ENCODE measurements around the gene BHLHE23.
"Not testable (repeated sequence)": the region's sequence is repeated elsewhere in the genome, so short reads cannot be mapped to it uniquely, and the experiment has no call there.

BHLHE23 gene

DNA sequence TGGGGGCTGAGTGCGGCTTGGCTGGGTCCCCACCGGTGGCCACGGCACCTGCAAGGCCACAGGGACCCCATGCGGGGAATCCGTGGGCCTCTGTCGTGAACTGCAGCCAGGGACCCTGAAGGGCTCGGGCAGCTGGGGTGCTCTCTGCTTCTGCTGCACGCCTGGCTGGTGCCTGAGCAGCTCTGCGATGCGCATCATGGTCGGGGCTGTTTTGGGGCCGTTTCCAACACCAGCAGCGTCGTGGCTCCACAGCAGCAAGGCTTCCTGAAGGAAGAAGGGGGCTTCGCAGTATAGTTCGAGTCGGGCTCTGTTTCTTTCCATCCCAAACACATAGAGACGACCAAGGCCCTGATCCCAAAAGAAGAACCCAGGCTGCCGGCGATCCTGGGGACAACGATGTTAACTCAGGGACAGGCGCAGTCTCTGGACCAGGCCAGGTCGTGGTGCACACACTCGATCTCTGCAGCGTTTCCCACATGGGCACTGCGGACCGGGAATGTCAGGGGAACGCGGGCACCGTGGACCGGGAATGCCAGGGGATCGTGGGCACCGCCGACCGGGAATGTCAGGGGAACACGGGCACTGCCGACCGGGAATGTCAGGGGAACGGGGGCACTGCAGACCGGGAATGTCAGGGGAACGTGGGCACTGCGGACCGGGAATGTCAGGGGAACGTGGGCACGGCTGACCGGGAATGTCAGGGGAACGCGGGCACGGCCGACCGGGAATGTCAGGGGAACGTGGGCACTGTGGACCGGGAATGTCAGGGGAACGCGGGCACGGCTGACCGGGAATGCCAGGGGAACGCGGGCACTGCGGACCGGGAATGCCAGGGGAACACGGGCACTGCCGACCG is 36.8 kb upstream of the BHLHE23 start:
- DNase-seq (ENCODE audit: low read depth) = no peak
- no peak for TF ChIP-seq CTCF (conservative IDR thresholded peaks at IDR 0.05; ENCODE audit: low read depth, low read length)
- H3K4me3 ChIP-seq (ENCODE audit: low read length) = no peak overlapping the region

- H3K4me3 ChIP-seq (ENCODE audit: low read length) = no peak overlapping the region
- TF ChIP-seq CTCF (conservative IDR thresholded peaks at IDR 0.05; ENCODE audit: low read depth, low read length) = no peak
- no peak for DNase-seq (ENCODE audit: low read depth)
These were observed 35.8 kb upstream of the BHLHE23 start for GRCh38 chr20:63042448-63043071.

DNA sequence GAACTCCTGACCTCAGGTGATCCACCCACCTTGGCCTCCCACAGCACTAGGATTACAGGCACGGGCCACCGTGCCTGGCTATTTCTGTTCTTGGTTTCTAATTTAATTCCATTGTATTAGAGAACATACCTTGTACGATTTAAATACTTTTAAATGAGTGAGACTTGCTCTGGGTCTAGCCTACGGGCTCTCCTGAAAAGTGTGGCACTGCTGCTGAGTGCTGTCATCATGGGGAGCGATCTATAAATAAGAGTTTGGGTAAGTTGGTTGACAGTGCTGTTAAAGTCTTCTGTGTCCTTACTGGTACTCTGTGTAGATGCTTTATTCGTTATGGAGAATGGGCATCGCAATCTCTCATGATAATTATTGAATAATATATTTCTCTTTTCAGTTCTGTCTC is 35.0 kb upstream of the BHLHE23 start:
- no peak for DNase-seq (ENCODE audit: low read depth)
- H3K4me3 ChIP-seq (ENCODE audit: low read length) = no peak overlapping the region
- no peak for TF ChIP-seq CTCF (conservative IDR thresholded peaks at IDR 0.05; ENCODE audit: low read depth, low read length)

GRCh38 chr20:63037669-63038268 is 31.0 kb upstream of the BHLHE23 start:
- H3K4me3 ChIP-seq (ENCODE audit: low read length) = no peak overlapping the region
- TF ChIP-seq CTCF (conservative IDR thresholded peaks at IDR 0.05; ENCODE audit: low read depth, low read length) = no peak
- no peak for DNase-seq (ENCODE audit: low read depth)

DNA sequence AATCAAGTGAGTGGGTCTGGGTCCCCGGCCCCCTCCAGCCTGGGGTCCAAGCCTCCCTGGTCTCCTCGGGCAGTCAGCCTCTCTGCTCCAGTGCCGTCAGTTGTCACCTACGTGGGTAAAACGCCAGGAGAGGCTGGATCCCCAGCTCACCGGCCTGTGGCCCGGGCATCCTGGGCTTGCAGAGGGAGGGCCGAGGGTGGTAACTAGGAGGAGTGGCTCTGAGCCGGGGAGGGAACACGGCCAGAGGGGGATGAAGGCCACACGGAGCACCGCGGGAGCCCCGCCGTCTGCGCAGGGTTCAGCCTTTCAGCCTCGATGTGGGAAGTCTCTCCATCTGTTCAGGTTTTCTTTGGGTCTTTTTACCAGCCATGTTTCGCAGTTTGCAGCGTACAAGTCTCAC is 29.5 kb upstream of the BHLHE23 start:
- no peak overlapping the region for H3K4me3 ChIP-seq (ENCODE audit: low read length)
- DNase-seq (ENCODE audit: low read depth) = no peak
- no peak for TF ChIP-seq CTCF (conservative IDR thresholded peaks at IDR 0.05; ENCODE audit: low read depth, low read length)

- no peak for DNase-seq (ENCODE audit: low read depth)
- no peak for TF ChIP-seq CTCF (conservative IDR thresholded peaks at IDR 0.05; ENCODE audit: low read depth, low read length)
- H3K4me3 ChIP-seq (ENCODE audit: low read length) = no peak overlapping the region
These were observed 28.9 kb upstream of the BHLHE23 start for GRCh38 chr20:63035603-63036185.

- DNase-seq (ENCODE audit: low read depth); H3K4me3 ChIP-seq (ENCODE audit: low read length): not testable (repeated sequence)
These were observed 28.2 kb upstream of the BHLHE23 start for GRCh38 chr20:63034710-63035602.

Data from retinal pigment epithelial cell (primary cell).